Karpas-422 (cell line): Measurements from ENCODE around the gene APEX1. TPM values are rescaled to one million over a fixed set of nuclear protein-coding genes. Genes with fewer than 3 reads are reported as not detected.

Source experiments
- DNase-seq: peaks from one replicate; pipeline ENCODE4 v3.0.0-alpha.2; 2015
- H2AFZ ChIP-seq: fragments of 200-600 bp; sonication (generic); 2 replicates; pipeline ENCODE4 v1.6.1; 2014; ENCODE audit warnings: antibody characterized with exemption, low read length, mixed read lengths
- H3K27ac ChIP-seq: fragments of 200-600 bp; sonication (generic); 2 replicates; pipeline ENCODE4 v1.5.1; 2014; ENCODE audit warnings: mild to moderate bottlenecking, low read length, moderate library complexity
- H3K27me3 ChIP-seq: fragments of 200-600 bp; sonication (generic); 2 replicates; pipeline ENCODE4 v1.6.1; 2014; ENCODE audit warnings: low read length, mixed read lengths
- H3K36me3 ChIP-seq: fragments of 200-600 bp; sonication (generic); 2 replicates; pipeline ENCODE4 v1.6.1; 2014; ENCODE audit warnings: low read length, mixed read lengths; ENCODE audit not compliant: insufficient read depth
- H3K4me1 ChIP-seq: fragments of 200-600 bp; sonication (generic); 2 replicates; pipeline ENCODE4 v1.6.1; 2014; ENCODE audit warnings: mild to moderate bottlenecking, low read length, mixed read lengths
- H3K4me2 ChIP-seq: fragments of 200-600 bp; sonication (generic); 2 replicates; pipeline ENCODE4 v1.6.1; 2014; ENCODE audit warnings: low read length, low read depth, mild to moderate bottlenecking; ENCODE audit not compliant: poor library complexity, severe bottlenecking
- H3K4me3 ChIP-seq: fragments of 200-600 bp; sonication (generic); 2 replicates; pipeline ENCODE4 v1.5.1; 2014; ENCODE audit warnings: mild to moderate bottlenecking, antibody characterized with exemption, low read length, mixed read lengths
- H3K79me2 ChIP-seq: fragments of 200-600 bp; sonication (generic); 2 replicates; pipeline ENCODE4 v1.6.1; 2014; ENCODE audit warnings: mild to moderate bottlenecking, low read length, mixed read lengths
- H3K9ac ChIP-seq: fragments of 200-600 bp; sonication (generic); 2 replicates; pipeline ENCODE4 v1.6.0; 2014; ENCODE audit warnings: low read length
- H3K9me2 ChIP-seq: fragments of 200-600 bp; sonication (generic), shearing (Covaris generic); replicated peaks from 2 replicates; pipeline ENCODE4 v1.6.0; 2014; ENCODE audit warnings: mild to moderate bottlenecking, low read length, moderate library complexity; ENCODE audit not compliant: insufficient read depth
- H3K9me3 ChIP-seq: fragments of 300-700, 200-600 bp; sonication (generic); 2 replicates; pipeline ENCODE4 v1.6.1; 2014; ENCODE audit warnings: low read length, mixed read lengths
- H4K20me1 ChIP-seq: fragments of 200-600 bp; sonication (generic); 2 replicates; pipeline ENCODE4 v1.6.1; 2014; ENCODE audit warnings: mild to moderate bottlenecking, antibody characterized with exemption, low read length, low read depth; ENCODE audit not compliant: insufficient read depth
- total RNA-seq: library from RNA; depleted of rRNA; stranded (reverse); fragments of >200 nt; shearing (Covaris generic); gene quantifications from 2 replicates; pipeline ENCODE4 v1.2.3, GENCODE V29; 2014; ENCODE audit warnings: low replicate concordance

Gene APEX1
- total RNA-seq, 1 experiment from 2014 or later: 97.8 TPM

GRCh38 chr14:20476776-20477175 lies 21.8 kb downstream of the APEX1 start:
- H3K79me2 ChIP-seq: peaks cover 15% of the 10 kb centered on the region
- no peak overlapping the region for H2AFZ ChIP-seq
- H3K4me3 ChIP-seq: no peak overlapping the region
- no peaks in the 10 kb centered on the region for H3K9me2 ChIP-seq
- peaks cover 1% of the 10 kb centered on the region for H3K4me1 ChIP-seq
- H3K27ac ChIP-seq: no peak overlapping the region
- no peaks in the 10 kb centered on the region for H3K27me3 ChIP-seq
- peaks cover 66% of the 10 kb centered on the region for H3K36me3 ChIP-seq
- no peak overlapping the region for H3K9ac ChIP-seq
- peaks cover 45% of the 10 kb centered on the region for H4K20me1 ChIP-seq
- no peak for DNase-seq
- H3K4me2 ChIP-seq: no peak overlapping the region
- no peaks in the 10 kb centered on the region for H3K9me3 ChIP-seq

DNA sequence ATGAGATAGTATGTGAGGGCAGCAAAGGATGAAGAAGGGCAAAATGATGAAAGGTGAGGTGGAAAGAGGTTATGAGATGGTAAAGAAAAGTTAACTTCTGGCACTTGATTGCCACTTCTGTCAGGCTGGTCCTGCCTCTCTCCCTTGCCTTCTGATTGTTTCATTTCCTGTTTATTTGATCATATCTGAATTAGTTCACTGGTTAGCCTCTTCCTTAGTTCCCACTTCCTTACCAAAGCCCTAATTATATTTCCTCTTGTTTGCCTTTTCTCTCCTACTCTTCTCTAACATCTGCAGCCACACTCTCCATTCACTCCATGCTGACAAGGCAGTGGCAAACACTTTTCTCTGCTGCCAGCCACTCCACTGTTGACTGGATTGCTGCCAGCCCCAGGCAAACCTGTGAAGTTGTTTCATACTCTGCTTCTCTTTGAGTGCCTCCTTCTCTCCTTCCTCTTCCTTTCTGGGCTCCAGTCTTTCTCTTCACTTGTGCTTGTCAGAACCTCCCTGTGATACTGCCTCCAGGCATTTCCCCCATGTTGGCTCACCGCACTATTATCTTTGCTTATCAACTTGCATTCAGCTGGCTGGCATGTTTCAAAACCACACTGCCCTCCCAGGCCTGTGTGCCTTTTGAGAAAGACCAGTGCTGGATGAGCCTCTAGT lies 22.3 kb downstream of the APEX1 start:
- Histone ChIP-seq H3K4me1 (no peaks in the 10 kb centered on the region), H3K4me2 (no peak overlapping the region), H3K27ac (no peak overlapping the region), H3K9me3 (no peaks in the 10 kb centered on the region), H3K27me3 (no peaks in the 10 kb centered on the region), H4K20me1 (peaks cover 40% of the 10 kb centered on the region), H2AFZ (no peak overlapping the region), H3K4me3 (no peak overlapping the region), H3K79me2 (peaks cover 9% of the 10 kb centered on the region), H3K9ac (no peak overlapping the region), H3K36me3 (peaks cover 61% of the 10 kb centered on the region), H3K9me2 (no peaks in the 10 kb centered on the region)
- DNase-seq: peak; percentile 52

GRCh38 chr14:20478894-20479293 lies 23.9 kb downstream of the APEX1 start:
- H3K9ac ChIP-seq: no peak overlapping the region
- no peak for DNase-seq
- H3K27me3 ChIP-seq: no peaks in the 10 kb centered on the region
- peaks cover 28% of the 10 kb centered on the region; the same call in 1 of the 2 replicates for H4K20me1 ChIP-seq
- H3K9me2 ChIP-seq: no peaks in the 10 kb centered on the region
- no peak overlapping the region for H3K4me3 ChIP-seq
- H3K4me2 ChIP-seq: no peak overlapping the region
- no peaks in the 10 kb centered on the region for H3K79me2 ChIP-seq
- H3K36me3 ChIP-seq: peaks cover 45% of the 10 kb centered on the region
- no peaks in the 10 kb centered on the region for H3K4me1 ChIP-seq
- H3K27ac ChIP-seq: no peak overlapping the region
- H2AFZ ChIP-seq: no peak overlapping the region
- no peaks in the 10 kb centered on the region for H3K9me3 ChIP-seq

GRCh38 chr14:20482382-20482781 lies 27.4 kb downstream of the APEX1 start:
- H3K4me2 ChIP-seq: no peak overlapping the region
- H3K9ac ChIP-seq: no peak overlapping the region
- H3K4me1 ChIP-seq: no peaks in the 10 kb centered on the region
- H3K27ac ChIP-seq: no peak overlapping the region
- 0 out of 2 replicates have a peak, but pooled peaks cover 3% of the 10 kb centered on the region for H4K20me1 ChIP-seq
- DNase-seq: no peak
- H3K27me3 ChIP-seq: no peaks in the 10 kb centered on the region
- no peak overlapping the region for H2AFZ ChIP-seq
- H3K79me2 ChIP-seq: no peaks in the 10 kb centered on the region
- no peaks in the 10 kb centered on the region for H3K9me3 ChIP-seq
- peaks cover 11% of the 10 kb centered on the region; the same call in 1 of the 2 replicates for H3K36me3 ChIP-seq
- H3K4me3 ChIP-seq: no peak overlapping the region
- no peaks in the 10 kb centered on the region for H3K9me2 ChIP-seq

DNA sequence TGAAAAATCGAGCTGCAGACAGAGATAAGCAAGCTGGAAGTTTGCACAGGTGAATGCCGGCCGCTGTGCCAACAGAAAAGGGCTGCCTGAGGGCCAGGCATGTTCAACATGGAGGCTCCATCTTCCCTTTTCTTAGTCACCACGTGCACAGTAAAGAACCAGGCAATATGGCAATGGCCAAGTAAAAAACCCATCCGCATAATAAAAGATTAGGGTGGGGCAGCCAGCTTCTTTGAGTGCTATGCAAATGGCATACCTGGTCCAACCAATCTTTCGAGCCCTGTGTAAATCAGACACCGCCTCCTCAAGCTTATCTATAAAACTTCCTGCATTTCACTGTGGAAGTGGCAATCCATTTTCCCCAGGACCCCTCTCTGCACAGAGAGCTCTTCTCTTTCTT lies 30.9 kb downstream of the APEX1 start:
- Histone ChIP-seq H3K9ac (no peak overlapping the region), H3K27me3 (no peaks in the 10 kb centered on the region), H3K4me3 (no peak overlapping the region), H3K9me3 (no peaks in the 10 kb centered on the region), H3K9me2 (no peaks in the 10 kb centered on the region), H4K20me1 (no peaks in the 10 kb centered on the region), H3K4me2 (no peak overlapping the region), H3K36me3 (no peaks in the 10 kb centered on the region), H3K79me2 (no peaks in the 10 kb centered on the region), H3K4me1 (peaks cover 11% of the 10 kb centered on the region), H3K27ac (no peak overlapping the region), H2AFZ (no peak overlapping the region)
- no peak for DNase-seq

GRCh38 chr14:20486684-20487395 lies 31.8 kb downstream of the APEX1 start:
- no peak overlapping the region for H3K27ac ChIP-seq
- H3K4me2 ChIP-seq: no peak overlapping the region
- H3K9me2 ChIP-seq: no peaks in the 10 kb centered on the region
- no peaks in the 10 kb centered on the region for H3K9me3 ChIP-seq
- no peaks in the 10 kb centered on the region for H4K20me1 ChIP-seq
- no peak overlapping the region for H3K9ac ChIP-seq
- no peak overlapping the region for H3K4me3 ChIP-seq
- peaks cover 11% of the 10 kb centered on the region for H3K4me1 ChIP-seq
- no peaks in the 10 kb centered on the region for H3K27me3 ChIP-seq
- H3K79me2 ChIP-seq: no peaks in the 10 kb centered on the region
- DNase-seq: no peak
- H2AFZ ChIP-seq: no peak overlapping the region
- no peaks in the 10 kb centered on the region for H3K36me3 ChIP-seq

DNA sequence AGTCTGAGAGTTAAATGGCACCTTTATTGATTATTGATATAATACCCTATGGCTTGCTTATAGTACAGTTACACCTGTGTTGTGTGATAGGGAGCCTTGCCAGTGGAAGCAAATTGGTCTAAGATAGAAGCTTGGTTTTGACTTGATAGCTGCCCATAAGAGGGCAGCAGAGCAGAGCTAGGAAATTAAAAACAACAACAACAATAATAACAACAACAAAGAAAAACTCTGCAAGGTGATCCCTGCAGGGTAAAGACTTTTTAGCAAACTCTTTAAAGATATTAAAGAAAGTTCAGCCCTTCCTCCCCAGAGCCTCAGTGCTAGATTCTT lies 32.3 kb downstream of the APEX1 start:
- H3K79me2 ChIP-seq: no peaks in the 10 kb centered on the region
- H3K36me3 ChIP-seq: no peaks in the 10 kb centered on the region
- H2AFZ ChIP-seq: no peak overlapping the region
- no peaks in the 10 kb centered on the region for H3K9me2 ChIP-seq
- no peak overlapping the region for H3K27ac ChIP-seq
- H4K20me1 ChIP-seq: no peaks in the 10 kb centered on the region
- no peak overlapping the region for H3K9ac ChIP-seq
- H3K4me2 ChIP-seq: no peak overlapping the region
- DNase-seq: no peak
- H3K4me1 ChIP-seq: peaks cover 11% of the 10 kb centered on the region
- H3K27me3 ChIP-seq: no peaks in the 10 kb centered on the region
- no peaks in the 10 kb centered on the region for H3K9me3 ChIP-seq
- no peak overlapping the region for H3K4me3 ChIP-seq

- peaks cover 11% of the 10 kb centered on the region for H3K4me1 ChIP-seq
- no peaks in the 10 kb centered on the region for H3K36me3 ChIP-seq
- H3K27me3 ChIP-seq: no peaks in the 10 kb centered on the region
- H3K79me2 ChIP-seq: no peaks in the 10 kb centered on the region
- no peaks in the 10 kb centered on the region for H4K20me1 ChIP-seq
- peak overlapping the region; percentile 26 for H3K4me2 ChIP-seq
- H3K9ac ChIP-seq: no peak overlapping the region
- no peaks in the 10 kb centered on the region for H3K9me3 ChIP-seq
- no peak for DNase-seq
- no peaks in the 10 kb centered on the region for H3K9me2 ChIP-seq
- H2AFZ ChIP-seq: no peak overlapping the region
- H3K27ac ChIP-seq: no peak overlapping the region
- H3K4me3 ChIP-seq: no peak overlapping the region
Observed at GRCh38 chr14:20489093-20489994, 34.3 kb downstream of the APEX1 start.
